NCI-H1105 (cell line): Measurements from ENCODE around the gene CDH13.

Experiments used
- DNase-seq: peaks from one replicate; lab custom pipeline; 2025; lab: John Stamatoyannopoulos, UW

CDH13 gene

GRCh38 chr16:83725313-83725712, 1098.5 kb downstream of the CDH13 start:
- DNase-seq: no peak

GRCh38 chr16:83727018-83727417, 1100.2 kb downstream of the CDH13 start:
- no peak for DNase-seq

- no peak for DNase-seq
Measured at GRCh38 chr16:83727751-83728352, 1101.1 kb downstream of the CDH13 start.

- no peak for DNase-seq
Measured at GRCh38 chr16:83728492-83728891, 1101.7 kb downstream of the CDH13 start.

- no peak for DNase-seq
Measured at GRCh38 chr16:83730812-83731211, 1104.0 kb downstream of the CDH13 start.

GRCh38 chr16:83732536-83732935, 1105.8 kb downstream of the CDH13 start:
- no peak for DNase-seq

GRCh38 chr16:83733301-83733700, 1106.5 kb downstream of the CDH13 start:
- DNase-seq: peak; percentile 74

GRCh38 chr16:83734136-83734535, 1107.4 kb downstream of the CDH13 start:
- no peak for DNase-seq

GRCh38 chr16:83737729-83738354, 1111.1 kb downstream of the CDH13 start:
- peak; percentile 25 for DNase-seq

- no peak for DNase-seq
Measured at GRCh38 chr16:83738923-83739503, 1112.2 kb downstream of the CDH13 start.

GRCh38 chr16:83742124-83742899, 1115.5 kb downstream of the CDH13 start:
- DNase-seq: no peak

- DNase-seq: no peak
Measured at GRCh38 chr16:83743241-83743640, 1116.5 kb downstream of the CDH13 start.

- no peak for DNase-seq
Measured at GRCh38 chr16:83743720-83744119, 1117.0 kb downstream of the CDH13 start.

- DNase-seq: no peak
Measured at GRCh38 chr16:83744441-83744981, 1117.7 kb downstream of the CDH13 start.

GRCh38 chr16:83746611-83747010, 1119.8 kb downstream of the CDH13 start:
- no peak for DNase-seq

- no peak for DNase-seq
Measured at GRCh38 chr16:83747936-83748335, 1121.2 kb downstream of the CDH13 start.

GRCh38 chr16:83755391-83755790, 1128.6 kb downstream of the CDH13 start:
- DNase-seq: no peak

GRCh38 chr16:83762141-83762991, 1135.6 kb downstream of the CDH13 start:
- no peak for DNase-seq

GRCh38 chr16:83762992-83763358, 1136.2 kb downstream of the CDH13 start:
- no peak for DNase-seq

GRCh38 chr16:83768986-83769385, 1142.2 kb downstream of the CDH13 start:
- DNase-seq: no peak

GRCh38 chr16:83769397-83770008, 1142.7 kb downstream of the CDH13 start:
- DNase-seq: no peak
